ENCODE data around the gene AGAP9.
A peak's percentile ranks its signal among the peaks of the same experiment; 100 is the strongest.
"Not testable (repeated sequence)": the region's sequence is repeated elsewhere in the genome, so short reads cannot be mapped to it uniquely, and the experiment has no call there.

The AGAP9 gene

DNA sequence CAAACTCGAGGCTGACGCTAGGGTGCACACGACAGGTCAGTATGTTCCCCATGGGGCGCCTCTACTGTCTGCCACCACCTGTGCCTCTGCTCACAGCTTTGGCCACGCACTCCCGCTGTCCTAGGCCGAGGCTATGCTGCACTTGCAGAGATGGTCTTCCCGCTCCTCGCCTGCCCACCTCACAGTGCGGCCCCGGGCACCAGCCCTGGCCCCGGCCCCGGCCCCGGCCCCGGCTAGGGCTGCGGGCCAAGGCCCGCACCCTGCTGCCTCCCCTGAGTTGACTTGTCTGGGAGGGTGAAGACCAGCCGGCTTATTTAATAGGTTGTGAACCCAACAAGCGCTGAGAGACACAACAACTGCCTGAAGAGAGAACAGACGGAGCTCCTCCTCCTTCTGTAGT, at the start of gene AGAP9:
TSS of gene AGAP9 (minus strand) at position 164 of the 400 bp plus-strand sequence. CDS start at position 52, 112 bp downstream.
- not testable (repeated sequence) for DNase-seq

DNA sequence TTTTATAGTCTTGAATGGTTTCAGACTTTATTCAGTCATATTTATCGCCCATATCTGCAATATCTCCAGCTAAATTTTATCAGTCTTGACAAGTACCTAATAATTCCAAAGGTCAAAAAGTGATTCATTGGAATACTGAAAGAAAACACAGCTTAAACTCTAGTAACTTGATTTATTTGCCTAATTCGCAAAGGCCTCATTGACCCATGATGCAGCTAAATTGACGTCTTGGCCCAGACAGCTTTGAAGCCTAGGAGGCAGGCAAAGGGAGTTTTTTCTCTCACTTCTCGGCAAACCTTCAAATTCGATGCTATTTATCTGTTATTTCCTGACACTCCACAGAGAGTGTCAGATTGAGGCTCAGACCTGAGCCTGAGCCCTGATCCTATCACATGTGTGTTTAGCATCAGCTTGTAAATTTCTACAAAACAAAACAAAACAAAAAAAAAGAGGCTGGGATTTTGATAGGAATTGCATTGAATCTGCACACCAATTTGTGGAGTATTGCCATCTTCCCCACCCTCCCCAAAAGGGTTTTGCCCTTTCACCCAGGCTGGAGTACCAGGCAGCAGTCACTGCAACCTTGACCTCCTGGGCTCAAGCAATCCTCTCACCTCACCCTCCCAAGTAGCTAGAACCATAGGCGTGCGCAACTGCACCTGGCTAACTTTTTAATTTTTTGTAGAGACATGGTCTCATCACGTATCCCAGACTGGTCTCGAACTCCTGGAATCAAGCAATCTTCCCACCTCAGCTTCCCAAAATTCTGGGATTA, 47.9 kb upstream of the AGAP9 start:
- not testable (repeated sequence) for DNase-seq

DNA sequence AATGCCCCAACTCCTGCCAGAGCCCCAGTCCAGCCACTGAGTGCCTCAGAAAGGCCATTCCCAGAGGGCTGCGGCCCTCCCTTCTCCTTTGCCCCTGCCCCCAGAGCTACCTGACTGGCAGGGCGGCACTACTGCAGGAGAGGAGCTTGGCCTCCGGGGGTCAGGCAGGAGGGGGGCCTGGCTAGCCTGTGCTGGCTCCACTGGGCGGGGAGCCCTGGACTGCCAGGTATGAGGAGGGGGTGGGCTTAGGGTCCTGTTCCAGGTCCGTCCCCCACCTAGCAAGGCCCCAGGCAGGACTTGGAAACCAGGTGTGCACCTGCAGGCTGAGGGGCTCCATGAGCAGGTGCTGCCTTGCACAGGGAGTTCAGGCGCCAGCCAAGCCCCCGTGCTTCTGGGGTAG, 43.3 kb upstream of the AGAP9 start:
- not testable (repeated sequence) for DNase-seq

DNA sequence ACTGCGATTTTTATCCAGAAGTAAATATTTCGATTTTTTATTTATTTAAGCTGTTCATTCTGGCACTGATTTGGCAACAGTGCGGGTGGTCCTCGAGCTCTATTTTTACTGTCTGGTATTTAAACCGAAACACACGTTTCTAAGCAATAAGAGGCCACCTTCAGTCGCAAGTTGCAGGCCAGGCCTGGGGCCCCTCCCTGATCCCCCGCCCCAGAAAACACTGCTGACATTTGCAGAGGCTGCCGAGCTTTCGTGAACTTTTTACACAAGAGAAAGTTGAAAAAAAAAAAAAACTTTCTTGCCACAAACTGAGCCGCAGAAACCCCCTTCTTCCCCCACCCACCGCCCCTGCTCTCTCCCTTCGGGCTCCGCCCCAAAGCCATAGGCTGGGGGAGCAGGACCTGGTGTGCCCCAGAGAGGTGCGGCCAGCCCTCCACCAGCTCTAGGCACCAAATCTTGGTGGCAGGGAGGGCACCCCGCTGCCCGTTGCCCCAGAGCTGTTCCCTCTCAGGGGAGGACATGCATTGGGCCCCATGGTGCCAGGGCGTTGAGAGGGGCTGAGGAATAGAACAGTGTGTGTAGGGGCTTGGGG, 42.8 kb upstream of the AGAP9 start:
- DNase-seq = not testable (repeated sequence)

DNA sequence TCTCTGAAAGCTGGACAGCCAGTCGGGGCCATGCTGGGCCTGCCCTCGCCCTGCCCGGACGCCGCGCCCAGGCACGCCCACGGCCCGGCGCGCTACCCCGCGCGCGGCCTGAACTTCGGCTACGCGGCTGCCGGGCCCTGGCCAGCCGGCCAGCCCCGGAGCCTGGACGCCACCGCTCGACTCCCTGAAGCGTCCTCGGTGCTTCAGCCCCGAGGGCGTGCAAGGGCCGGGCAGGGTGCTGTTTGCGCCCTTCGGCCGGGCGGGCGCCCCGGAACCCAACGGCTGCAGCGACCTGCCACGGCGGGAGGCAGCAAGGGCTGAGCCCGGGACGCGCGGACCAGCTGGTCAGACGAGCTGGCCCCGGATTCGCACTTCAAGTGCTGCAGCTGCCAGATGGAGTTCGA, 42.1 kb upstream of the AGAP9 start:
- not testable (repeated sequence) for DNase-seq

DNA sequence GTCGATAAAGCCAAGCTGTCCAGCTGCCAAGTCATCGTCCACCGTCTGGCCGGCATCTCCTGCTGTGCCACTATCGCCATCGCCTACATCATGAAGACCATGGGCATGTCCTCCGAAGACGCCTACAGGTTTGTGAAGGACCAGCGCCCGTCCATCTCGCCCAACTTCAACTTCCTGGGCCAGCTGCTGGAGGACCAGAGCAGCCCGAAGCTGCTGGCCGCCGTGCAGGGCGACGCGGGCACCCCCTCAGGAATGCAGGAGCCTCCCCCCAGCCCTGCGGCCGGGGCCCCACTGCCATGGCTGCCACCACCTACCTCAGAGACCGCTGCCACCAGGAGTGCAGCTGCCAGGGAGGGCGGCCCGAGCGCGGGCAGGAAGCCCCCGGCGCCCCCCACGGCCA, 41.5 kb upstream of the AGAP9 start:
- not testable (repeated sequence) for DNase-seq

DNA sequence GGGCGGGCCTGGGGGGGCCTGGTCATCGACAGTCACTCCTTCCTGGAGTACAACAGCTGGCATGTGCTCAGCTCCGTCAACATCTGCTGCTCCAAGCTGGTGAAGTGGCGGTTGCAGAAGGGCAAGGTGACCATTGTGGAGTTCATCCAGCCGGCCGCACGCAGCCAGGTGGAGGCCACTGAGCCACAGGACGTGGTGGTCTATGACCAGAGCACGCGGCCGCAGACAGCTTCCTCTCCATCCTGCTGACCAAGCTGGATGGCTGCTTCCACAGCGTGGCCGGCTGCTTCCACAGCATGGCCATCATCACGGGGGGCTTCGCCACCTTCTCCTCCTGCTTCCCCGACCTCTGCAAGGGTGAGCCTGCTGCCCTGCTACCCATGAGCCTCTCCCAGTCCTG, 40.9 kb upstream of the AGAP9 start:
- DNase-seq = not testable (repeated sequence)

DNA sequence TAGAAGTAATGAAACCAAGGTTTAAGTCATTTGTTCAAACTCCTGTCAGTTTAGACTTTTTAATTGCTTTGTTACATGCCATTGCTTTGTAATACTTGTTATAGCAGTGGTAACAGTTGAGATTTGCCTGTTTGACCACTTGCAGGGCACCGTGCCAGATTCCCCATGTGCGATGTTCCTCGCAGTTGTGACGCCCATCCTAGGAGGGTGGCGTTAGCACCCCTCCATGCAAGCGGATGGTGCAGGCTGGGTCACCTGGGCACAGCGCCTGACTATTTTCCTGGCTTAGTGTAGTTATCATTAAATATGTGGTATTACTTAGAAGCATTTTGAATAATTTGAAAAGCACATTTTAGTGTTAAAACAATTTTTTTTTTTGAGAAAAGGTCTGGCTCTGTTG, 37.0 kb upstream of the AGAP9 start:
- not testable (repeated sequence) for DNase-seq

DNA sequence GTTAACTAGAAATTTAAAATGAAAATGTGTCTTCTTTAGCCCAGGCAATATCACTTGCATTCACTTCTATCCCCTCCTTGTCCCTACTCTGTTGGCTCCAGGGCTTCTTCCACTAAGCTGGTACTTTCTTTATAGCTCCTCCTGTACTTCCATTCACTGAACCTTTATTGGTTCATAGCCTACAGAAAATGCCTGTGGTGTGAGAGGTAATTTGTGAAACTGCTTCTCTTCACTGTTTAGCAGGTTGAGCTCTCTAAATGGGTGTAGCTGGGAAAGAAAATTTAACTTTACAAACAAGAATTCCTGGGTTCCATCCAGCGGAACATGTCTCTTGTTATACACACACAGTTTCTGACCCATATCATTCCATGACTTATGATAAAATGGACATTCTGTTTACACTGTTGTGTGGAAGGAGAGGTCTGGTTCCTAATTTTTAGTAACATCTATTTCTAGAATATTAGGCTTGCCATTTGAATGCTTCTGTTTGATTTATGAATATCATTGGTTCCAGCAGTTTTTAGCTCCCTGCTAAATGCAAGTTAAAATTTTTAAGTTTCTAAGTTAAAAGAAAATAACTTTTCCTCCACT, 36.4 kb upstream of the AGAP9 start:
- not testable (repeated sequence) for DNase-seq

DNA sequence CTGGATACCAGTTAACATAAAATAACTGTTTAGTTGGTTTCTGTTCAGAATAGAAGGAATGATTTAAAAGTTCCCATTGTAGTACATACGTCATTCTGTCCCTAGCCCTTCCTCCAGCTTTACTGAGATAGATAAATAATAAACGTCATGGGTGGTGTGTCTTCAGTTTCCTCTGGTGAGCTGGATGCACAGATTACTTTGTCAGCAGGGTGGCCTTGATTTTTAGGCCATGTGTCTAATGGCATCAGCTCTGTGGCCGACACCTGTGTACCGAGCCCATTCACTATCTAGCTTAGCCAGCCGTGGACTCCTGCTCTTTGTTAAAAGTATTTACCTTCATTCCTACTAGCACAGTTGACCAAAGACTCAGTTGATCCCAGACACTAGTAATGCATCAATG, 34.7 kb upstream of the AGAP9 start:
- DNase-seq = not testable (repeated sequence)

DNA sequence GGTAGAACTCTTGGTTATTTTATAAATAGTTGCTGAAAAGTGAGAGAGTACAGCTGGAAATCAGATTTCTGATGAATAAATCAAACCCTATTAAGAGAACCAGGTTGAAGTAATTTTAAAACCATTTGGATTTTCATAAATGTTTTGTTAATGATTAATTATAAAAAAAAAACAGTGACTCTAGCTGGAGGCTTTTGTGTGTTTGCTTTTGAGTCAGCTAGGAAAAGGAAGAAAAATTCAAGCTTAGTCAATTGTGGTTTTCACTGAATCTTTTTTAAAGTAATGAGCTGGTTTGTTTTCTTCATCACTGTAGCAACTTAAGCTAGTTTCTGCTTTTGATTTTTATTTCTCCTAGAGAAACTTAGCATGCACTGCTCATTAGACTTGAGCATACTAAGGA, 34.2 kb upstream of the AGAP9 start:
- not testable (repeated sequence) for DNase-seq

DNA sequence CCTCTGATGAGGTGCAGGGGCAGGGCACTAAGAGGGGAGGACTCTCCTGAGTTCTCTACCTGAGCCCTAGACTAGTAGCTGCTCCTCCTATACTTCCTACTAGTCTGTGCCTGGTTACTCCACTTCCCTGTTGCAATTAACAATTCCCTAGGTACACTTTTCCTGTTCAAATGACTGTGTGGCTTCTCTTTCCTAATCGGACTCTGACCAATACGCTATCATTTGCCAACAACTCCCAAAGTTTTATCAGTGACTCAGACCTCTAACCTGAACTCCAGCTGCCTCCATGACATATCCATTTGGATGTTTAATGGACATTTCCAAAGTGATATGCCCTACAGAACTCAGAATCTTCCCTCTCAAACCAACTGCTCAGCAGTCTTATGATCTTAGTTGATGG, 31.9 kb upstream of the AGAP9 start:
- not testable (repeated sequence) for DNase-seq

DNA sequence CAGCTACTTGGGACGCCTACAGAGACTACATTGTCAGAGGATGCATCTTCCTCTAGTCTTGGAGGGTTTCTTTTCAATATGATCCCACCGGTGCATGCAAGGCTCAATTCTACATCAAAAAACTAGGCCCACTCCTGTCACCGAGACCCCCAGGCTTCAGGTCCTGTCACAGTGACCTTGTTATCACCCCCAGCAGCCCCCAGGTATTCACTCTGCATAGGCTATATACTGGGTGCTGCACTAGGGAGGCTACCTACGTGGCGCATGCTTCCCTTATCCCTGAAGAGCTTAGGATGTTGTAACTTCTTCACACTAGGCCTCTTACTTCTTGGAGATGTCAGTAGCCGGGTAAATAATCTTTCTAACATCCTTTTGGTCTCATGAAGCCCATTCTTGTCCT, 31.1 kb upstream of the AGAP9 start:
- DNase-seq = not testable (repeated sequence)

DNA sequence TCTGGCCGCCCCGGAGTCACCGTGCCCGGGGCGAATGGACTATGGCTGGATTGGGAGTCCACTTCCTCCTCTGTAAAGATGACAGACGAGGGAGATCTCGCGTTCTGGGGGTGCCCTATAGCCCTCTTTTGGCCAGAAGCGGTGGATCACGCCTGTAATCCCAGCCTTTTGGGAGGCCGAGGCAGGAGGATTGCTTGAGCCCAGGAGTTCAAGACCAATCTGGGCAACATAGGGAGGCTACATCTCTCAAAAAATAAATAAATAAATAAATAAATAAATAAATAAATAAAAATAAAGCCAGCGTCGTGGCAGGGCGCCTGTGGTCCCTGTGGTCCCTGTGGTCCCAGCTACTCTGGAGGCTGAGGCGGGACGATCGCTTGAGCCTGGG, 30.4 kb upstream of the AGAP9 start:
- DNase-seq = peak in 7 of 56 donors; percentile 0 to 19 (median 3)

DNA sequence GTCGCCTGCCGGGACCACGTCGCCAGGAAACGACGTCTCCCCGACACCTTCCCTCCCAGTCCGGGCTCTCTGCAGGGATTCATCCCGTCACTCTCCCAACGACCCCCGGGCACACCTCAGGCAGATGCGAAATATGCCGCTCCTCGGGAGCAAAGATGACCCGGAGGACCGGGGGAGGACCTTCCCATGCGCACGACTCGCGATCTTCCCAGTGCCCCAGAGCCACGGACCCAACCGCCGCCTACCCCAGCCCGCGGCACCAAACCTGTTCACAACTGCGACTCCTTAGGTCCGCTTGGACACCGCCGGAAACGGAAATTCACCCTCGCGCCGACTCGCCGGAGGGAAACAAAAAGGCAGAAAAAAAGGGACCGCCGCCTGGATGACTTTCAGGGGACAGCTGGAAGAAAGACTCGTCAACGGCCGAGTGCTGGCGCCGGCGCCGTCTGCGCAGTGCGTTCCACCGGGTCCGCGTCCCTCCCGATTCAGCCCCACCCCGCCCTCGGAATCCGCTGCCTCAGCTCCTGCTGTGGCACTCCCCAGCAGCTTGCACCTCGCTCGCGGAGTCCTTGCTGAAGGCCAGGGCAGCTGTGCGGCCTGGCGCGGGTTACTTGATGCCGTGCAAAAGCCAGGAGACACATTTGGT, 29.9 kb upstream of the AGAP9 start:
- peak; percentile 7 to 94 (median 72) for DNase-seq

DNA sequence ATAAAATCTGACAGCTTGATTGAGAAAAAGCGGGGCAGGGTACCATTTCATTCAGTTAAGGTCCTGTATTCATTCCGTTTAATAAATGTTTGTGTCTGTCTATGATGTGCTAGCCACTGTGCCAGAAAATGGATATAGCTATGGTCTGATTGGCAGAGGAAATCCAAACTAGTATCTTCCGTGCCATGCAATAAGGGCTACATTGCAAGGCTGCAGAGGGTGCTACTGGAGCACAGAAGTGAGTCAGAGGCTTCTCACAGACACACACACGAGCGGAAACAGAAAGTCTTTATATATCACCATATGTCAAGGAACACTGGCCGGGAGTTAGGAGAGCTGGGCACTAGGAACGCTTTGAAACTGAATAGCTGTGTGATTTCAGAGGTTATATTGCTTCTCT, 29.3 kb upstream of the AGAP9 start:
- peak in 37 of 56 donors; percentile 1 to 69 (median 13) for DNase-seq

DNA sequence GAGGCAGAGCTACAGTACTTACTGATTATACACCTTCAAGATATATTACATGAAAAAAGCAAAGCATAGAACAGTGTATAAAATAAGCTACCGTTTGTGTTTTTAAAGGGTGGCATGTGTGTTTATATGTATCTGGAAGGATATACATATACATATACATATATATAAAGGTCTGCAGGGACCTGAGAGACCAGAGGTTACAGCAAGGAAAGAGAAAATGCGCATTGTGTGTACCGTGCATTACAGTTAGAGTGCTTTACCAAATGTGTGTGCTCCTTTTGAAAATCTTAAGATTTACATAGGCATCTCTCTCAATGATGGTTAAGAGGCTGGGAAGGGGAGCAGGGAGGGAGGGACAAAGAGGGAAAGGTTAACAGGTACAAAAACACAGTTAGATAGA, 23.8 kb upstream of the AGAP9 start:
- not testable (repeated sequence) for DNase-seq

DNA sequence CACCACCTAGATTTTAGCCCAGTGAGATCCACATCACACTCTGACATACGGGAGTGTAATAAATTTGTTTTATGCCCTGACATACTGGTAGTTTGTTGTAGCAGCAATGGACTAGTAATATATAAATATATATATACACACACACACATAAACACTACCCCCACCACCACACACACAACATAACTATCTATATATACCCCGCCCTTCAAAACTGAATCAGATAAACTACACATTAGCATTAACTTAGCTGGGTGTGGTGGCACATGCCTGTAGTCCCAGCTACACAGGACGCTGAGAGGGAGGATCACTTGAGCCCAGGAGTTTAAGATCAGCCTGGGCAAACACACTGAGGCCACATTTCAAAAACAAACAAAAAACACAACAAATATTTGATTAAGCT, 13.0 kb upstream of the AGAP9 start:
- not testable (repeated sequence) for DNase-seq

DNA sequence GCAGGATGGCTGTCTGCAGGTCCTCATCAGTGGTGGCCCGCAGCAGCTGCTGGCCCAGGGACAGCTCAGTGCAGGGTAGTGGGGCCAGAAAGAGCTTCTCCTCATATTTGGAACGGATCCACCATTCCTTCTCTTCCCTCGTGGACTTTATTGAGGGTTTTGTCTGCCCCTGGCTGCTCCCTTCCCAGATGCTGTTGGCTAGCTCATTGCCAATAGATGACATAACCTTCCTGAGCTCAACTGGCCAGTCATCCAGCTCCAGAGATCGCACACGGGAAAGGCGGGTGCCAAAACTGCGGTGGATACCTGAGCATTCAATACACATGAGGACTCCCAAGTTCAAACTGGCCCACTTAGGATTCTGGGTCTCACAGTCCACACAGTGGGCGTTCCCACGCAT, 21.1 kb downstream of the AGAP9 start:
- DNase-seq = not testable (repeated sequence)

DNA sequence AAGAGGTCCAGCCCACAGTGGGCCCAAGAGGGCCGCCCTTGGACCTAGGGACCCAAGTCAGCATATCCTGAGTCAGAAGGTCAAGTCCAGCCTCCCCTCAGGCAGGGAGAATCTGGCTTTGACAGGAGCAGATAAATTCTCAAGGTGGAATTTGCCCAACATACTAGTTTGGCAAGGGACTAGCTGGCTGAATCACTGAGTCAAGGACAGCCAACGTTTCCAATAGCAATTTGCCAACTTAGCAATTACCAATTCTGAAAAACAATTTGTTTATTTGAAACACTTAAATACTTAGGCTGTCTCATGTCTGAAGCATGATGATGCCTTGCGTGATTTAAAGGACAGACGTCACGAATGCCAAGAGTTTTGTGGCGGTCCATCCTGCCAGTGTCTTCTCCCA, 29.2 kb downstream of the AGAP9 start:
- not testable (repeated sequence) for DNase-seq

DNA sequence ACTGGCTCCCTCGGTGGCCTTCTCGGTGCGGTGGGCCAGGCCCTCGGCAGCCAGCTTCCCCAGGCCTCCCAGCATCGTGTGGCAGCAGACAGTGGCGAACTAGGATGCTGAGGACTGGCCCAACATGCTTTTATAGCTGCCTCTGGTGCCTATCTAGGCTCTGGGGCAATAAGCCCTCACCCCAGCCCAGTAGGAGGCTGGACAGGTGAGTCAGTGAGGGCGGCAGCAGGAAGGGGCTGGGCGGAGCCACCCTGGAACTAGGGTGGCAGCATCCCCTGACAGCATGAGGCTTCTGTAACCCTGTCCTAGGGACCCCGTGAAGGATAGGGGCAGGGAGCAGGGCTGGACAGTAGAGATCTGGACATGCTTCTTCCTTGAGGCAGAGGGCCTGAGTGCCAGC, 31.8 kb downstream of the AGAP9 start, which contains the start of gene FAM25G:
TSS of gene FAM25G (minus strand) at position 101 of the 400 bp plus-strand sequence. CDS start at position 75, 26 bp downstream.
- not testable (repeated sequence) for DNase-seq

DNA sequence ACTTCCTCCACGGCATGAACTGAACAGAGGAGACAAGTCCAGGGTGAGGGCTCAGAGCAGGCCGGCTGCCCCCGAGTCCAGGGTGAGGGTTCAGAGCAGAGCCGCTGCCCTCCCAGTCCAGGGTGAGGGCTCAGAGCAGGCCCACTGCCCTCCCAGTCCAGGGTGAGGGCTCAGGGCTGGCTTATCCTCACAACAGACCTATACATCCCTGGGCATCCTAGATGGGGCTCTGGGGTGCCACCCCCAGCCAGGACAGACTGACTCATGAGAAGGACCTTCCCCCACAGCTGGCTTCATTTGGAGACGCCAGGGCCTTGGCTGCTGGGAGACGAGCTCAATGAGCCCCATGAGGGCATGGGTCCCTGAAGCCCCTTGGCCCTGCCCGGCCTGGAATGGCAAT, 33.8 kb downstream of the AGAP9 start:
- DNase-seq = not testable (repeated sequence)

Data from amygdala (tissue), 56 donors.